NCI-H446 treated with DMSO at 0.1 percent for 48 hours (cell line): ENCODE results near the gene MRPL41.
"Not testable (repeated sequence)": the region's sequence is repeated elsewhere in the genome, so short reads cannot be mapped to it uniquely, and the experiment has no call there.

Experiments
- DNase-seq: peaks from one replicate; lab custom pipeline; 2025; lab: John Stamatoyannopoulos, UW

The MRPL41 gene

DNA sequence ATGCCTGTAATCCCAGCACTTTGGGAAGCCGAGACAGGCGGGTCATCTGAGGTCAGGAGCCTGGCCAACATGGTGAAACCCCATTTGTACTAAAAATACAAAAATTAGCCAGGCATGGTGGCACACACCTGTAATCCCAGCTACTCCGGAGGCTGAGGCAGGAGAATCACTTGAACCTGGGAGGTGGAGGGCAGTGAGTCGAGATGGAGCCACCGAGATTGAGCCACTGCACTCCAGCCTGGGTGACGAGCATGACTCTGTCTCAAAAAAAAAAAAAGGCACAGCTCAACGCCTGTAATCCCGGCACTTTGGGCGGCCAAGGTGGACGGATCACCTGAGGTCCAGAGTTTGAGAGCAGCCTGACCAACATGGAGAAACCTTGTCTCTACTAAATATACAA, 2.0 kb downstream of the MRPL41 start:
- not testable (repeated sequence) for DNase-seq

DNA sequence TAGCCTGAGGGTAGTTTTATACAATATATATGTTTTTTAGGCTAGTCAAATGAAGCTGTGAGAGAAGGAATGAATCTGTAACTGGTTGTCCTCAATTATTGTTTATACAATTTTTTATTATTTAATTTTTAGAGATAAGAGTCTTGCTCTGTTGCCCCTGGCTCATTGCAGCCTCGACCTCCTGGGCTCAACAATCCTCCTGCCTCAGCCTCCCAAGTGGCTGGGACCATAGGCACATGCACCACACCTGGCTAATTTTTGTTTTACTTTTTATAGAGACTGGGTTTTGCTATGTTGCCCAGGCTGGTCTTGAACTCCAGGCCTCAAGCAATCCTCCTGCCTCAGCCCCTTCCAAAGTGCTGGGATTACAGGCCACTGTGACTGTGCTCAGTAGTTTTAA, 2.7 kb downstream of the MRPL41 start:
- DNase-seq: no peak

- DNase-seq: no peak
Observed at GRCh38 chr9:137555179-137555578, 3.5 kb downstream of the MRPL41 start.

DNA sequence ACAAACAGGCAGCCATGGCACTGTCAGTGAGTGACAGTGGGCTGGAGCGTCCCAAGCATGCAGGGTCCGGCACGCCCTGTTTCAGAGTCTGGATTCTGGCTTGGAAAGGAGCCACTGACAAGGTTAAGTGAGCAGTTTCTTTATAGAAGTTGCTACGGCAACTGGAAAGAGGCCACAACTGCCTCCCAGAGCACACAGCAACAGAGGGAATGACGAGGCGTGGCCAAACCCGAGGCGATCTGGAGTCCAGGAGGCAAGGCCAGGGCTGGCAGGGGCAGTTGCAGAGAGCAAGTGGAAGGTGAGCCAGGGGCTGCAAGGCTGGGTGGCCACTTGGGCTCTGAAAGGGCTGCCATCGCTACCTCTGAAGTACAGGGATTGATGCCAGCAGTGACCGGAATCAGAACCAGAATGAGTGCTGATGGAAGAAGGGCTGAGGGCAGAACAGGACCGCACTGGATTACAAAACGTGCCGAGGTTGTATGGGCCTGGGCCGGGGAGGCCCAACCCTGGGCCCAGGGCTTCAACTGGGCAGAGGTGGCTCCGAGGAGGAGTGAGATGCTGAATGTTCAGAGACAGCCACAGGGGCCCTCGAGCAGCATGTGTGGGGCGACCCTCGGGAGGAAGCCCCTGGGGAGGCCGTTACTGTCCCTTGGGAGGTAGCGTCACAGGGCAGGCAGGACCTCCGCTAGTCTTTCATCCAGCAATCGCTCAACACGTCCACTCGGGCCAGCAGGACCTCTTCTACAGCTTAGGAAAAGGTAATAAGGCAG, 4.6 kb downstream of the MRPL41 start:
- no peak for DNase-seq

DNA sequence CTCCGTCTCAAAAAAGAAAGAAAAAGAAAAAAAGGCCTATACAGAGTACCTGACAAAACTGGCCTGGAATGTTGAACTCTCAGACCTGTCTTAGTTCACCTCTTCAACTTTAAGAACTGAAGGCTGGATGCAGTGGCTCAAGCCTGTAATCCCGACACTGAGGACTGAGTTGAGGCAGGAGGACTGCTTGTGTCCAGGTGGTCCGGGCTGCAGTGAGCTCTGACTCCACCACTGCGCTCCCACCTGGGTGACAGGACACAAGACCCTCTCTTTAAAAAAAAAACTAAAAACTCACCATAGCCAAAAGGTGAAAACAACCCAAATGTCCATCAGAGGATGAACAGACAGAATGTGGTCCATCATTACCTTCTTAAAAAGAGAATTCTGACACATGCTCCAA, 6.4 kb downstream of the MRPL41 start:
- no peak for DNase-seq

- DNase-seq: no peak
Observed at GRCh38 chr9:137564134-137564533, 12.5 kb downstream of the MRPL41 start.

DNA sequence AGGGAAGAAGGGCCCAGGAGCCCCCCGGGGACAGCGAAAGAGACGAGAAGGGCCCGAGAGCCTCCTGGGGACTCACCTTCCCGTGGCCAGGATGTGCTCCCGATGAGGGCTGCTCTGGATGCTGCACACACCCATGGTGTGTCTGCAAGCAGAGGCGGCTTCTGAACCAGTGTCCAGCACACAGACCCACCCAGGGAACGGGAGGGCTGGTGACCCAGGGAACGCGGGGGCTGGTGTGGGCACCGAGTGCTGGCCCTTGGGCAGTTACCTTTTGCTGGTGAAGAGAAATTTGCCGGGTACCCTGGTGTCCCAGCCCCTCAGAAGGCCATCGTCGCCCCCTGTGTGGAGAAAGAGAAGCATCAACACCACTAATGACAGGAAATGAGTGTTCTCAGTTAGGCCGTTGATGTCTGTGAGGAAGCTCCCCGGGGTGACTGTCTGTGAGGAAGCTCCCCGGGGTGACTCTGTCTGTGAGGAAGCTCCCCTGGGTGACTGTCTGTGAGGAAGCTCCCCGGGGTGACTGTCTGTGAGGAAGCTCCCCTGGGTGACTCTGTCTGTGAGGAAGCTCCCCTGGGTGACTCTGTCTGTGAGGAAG, 13.2 kb downstream of the MRPL41 start:
- DNase-seq: no peak

GRCh38 chr9:137568445-137568844, 16.8 kb downstream of the MRPL41 start:
- not testable (repeated sequence) for DNase-seq

DNA sequence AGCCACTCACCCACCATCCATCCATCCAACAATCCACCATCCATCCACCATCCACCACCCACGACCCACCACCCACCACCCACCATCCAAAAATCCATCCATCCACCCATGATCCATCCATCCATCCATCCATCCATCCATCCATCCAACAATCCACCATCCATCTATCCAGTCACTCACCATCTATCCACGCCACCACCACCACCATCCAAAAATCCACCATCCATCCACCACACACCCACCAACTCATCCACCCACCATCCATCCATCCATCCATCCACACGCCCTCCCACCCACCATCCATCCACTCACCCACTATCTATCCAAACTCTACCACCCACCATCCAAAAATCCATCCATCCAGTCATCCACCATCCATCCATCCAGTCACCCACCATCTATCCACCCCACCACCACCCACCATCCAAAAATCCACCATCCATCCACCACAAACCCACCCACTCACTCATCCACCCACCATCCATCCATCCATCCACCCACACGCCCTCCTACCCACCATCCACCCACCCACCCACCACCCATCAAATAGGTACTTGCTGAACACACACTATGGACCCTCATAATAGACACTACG, 18.0 kb downstream of the MRPL41 start:
- DNase-seq: no peak

GRCh38 chr9:137570566-137570965, 18.9 kb downstream of the MRPL41 start:
- no peak for DNase-seq

- DNase-seq: no peak
Observed at GRCh38 chr9:137574192-137574591, 22.5 kb downstream of the MRPL41 start.

DNA sequence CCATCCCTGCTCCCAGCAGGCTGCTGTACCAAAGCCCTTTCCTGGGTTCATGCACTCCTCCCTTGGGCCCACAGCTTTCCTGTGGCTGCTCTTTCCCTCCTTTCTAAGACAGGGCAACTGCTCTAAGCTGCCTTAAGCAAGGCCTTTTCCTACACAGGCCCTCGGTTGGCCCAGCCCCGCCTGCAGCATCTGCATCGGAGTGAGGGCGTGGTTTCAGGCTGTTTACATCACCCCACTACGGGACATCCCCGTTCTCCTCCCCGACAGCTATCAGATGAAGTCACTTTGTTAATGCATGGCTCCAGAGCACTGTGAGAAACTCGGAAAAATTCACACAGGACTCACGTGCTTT, 23.7 kb downstream of the MRPL41 start:
- no peak for DNase-seq

GRCh38 chr9:137575716-137576411, 24.2 kb downstream of the MRPL41 start:
- DNase-seq: no peak

DNA sequence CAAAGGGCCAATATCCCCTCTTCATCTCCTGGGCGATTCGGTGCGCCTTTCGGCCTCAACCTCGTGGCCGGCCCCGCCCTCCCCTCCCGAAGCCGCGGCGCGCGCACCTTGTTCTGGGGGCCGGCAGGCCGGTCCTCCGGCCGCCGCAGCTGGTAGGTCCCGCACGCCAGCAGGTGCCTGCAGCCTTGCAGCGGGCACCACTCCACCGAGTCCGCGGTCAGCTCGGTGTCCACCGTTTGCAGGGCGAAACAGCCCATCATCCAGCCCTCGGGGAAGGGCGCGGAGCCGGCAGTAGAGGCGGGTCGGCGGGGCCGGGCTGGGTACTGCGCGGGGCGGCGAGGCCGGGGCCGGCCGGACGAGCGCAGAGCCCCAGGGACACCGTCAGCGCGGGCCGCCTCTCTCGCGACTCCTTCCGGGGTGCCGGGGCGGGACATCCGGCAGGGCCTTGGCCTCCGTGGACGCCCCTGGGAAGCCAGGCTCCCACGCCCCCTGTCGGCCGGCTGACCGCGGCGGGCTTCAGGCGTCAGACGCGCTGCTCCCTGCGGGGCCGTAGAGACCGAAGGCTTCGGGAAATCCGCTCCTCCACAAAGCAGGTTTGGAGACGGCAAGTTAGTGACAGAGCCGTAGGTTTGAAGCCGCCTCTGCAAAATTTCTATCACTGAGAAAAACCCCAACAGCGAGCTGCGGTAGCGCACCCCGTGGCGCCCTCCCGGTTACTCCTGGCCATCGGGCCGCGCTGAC, 27.0 kb downstream of the MRPL41 start, which contains the start of gene DPH7:
TSS of gene DPH7 (minus strand) at position 408 of the 741 bp plus-strand sequence. CDS start at position 260, 148 bp downstream.
- peak; percentile 40 for DNase-seq

DNA sequence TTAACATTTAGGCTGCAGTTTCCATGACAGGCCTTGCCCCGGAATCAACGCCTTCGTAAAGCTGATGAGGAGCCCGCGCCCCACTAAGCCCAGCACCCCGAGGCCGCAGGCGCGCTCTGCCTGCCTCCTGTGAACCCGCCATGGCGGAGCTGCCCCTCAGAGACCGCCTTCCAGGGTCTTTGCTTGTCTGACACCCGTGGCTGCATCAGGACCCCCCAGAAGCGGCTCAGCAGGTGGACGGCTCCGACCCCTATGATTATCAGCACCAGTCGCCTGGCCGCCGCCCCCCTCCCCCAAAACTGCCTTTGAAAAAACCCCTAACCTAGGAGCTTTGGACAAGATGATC, 27.6 kb downstream of the MRPL41 start:
- DNase-seq: no peak

DNA sequence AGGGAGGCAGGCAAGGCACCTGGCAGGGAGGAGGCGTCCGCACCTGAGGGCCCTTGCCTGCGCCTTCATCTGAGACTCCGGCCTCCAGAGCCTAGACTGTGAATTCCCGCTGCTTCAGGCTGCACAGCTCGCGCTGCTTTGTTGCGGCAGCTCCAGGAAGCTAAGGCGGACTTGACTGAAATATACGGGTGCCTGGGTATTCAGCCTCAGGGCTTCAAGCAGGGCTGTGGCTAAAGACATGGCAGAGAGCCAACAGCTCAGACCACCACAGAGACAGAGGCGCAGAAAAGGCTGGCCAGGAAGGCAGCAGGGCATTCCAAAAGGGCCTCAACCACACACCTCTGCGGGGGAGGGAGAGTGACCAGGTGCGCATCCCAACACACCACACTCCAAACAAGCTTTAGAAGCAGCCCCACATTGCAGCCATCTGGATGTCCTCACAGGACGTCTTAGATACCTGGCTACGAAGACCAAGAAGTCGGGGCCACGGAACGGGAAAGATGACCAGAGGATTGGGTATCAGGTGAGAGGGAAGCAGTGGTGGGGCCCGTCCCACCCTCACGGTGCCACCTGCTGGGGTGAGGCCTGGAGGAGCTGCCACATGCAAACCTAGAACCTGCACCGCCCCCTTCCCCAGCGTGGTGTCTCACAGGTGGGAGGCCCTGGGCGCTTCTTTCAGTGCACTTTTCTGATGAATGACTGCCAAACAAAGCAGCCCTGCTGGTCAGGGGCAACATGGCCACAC, 28.7 kb downstream of the MRPL41 start:
- no peak for DNase-seq

DNA sequence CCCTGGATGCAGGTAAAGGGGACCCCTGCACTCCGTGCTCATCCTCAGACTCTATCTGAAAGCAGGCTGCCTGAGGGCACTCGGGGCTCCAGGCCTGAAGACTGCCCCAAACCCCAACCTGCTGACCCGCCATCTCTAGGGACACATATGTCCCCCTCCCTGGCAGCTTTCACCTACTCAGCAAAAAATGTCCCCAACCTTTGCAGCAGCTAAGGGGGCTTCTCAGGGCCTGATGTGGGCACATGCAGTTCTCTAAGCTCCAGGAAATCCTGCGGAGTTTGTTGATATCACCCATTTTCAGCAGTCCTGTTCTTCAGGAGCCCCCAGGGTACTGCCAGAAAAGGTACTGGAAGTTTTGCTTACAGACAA, 29.3 kb downstream of the MRPL41 start:
- DNase-seq: no peak

GRCh38 chr9:137581361-137582285, 29.9 kb downstream of the MRPL41 start:
- no peak for DNase-seq

DNA sequence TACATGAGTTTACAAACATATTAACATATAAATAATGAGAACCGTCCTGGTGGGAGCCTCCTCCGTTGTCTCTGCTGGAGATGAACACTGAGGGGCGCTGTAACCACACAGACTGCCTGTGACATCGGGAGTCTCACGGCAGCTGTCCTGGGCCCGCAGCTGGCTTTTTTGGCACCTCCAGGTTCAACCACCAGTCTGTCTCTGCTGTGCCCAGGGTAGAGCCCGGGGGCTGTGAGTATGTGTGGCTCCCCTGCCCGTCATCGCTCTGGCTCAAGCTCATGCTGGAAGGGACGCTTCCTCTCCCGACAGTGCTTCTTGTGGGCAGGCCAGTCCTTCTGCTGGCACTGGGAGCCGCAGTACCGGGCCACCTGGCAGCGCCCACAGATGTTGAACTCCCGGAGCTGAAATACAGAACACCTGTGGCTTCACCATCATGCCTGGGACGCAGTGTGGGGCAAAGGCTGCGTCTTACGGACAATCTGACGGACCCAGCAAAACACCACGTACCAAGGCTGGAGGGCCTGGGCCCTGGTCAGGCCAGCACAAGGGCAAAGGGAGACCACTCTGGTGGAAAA, 30.7 kb downstream of the MRPL41 start:
- DNase-seq: no peak

DNA sequence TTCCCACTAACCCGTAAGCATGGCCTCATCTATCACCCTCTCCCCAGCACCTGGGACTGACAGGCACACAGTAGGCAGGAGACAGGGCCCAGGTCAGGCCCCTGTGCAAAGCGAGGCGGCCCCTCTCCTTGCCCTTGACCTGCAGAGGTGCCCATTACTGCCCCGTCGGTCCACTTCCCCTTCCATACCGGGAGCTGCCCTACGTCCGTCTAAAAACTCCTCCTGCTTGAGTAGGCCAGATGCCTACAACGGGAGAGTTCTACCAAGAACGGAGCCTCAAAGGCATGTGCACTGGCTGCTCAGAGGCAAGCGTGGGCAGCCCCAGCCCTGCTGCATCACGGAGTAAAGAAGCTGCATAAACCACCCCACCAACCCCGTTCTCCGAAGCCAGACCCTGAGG, 31.7 kb downstream of the MRPL41 start:
- no peak for DNase-seq
